ENCODE measurements around the gene RTTN. TPM values are rescaled to one million over a fixed set of nuclear protein-coding genes. Genes with fewer than 3 reads are reported as not detected.

Gene RTTN
- total RNA-seq, 2 experiments from 2014 or later, result 21.4 to 25.5 TPM

DNA sequence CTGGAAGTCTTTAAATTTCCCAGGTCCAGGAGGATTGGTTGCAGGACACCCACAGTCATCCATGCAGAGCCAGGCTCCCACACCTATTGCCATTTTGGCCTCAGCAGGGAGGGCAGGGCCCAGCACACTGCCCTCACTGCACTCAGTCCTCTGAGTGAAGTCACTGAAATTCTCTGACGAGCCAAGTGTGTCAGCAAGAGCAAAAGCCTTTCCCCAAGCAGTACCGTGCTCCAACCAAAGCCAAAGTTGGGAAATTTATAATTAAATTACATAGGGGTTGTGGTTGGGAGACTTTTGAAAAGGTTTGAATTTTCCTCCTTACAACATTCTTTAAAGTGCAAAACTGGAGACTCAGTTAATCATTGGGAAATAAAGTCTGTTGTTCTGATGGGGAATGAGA is 159.3 kb downstream of the RTTN start:
- Mint-ChIP-seq H3K4me1 (ENCODE audit: low read depth) (no peaks in the 10 kb centered on the region), H3K9me3 (no peaks in the 10 kb centered on the region), H3K27me3 (no peaks in the 10 kb centered on the region), H3K27ac (no peak overlapping the region), H3K4me3 (no peak overlapping the region), H3K36me3 (ENCODE audit: low read depth) (peaks cover 48% of the 10 kb centered on the region)
- H3K36me3 ChIP-seq (ENCODE audit: insufficient read depth, low read length), result peaks cover 11% of the 10 kb centered on the region
- CTCF ChIA-PET, result no interaction called here
- ATAC-seq (ENCODE audit: poor library complexity) (no peak), DNase-seq (no peak)
- POLR2A ChIA-PET, result no interaction called here
- H3K27ac ChIP-seq (ENCODE audit: low read depth in 1 of 2, low read length in 2 of 2), result no peak overlapping the region
- H3K4me1 ChIP-seq (ENCODE audit: insufficient read depth, low read length), result no peaks in the 10 kb centered on the region
- H3K4me3 ChIP-seq (ENCODE audit: low read length), result no peak overlapping the region
- TF ChIP-seq, protein P1, sequence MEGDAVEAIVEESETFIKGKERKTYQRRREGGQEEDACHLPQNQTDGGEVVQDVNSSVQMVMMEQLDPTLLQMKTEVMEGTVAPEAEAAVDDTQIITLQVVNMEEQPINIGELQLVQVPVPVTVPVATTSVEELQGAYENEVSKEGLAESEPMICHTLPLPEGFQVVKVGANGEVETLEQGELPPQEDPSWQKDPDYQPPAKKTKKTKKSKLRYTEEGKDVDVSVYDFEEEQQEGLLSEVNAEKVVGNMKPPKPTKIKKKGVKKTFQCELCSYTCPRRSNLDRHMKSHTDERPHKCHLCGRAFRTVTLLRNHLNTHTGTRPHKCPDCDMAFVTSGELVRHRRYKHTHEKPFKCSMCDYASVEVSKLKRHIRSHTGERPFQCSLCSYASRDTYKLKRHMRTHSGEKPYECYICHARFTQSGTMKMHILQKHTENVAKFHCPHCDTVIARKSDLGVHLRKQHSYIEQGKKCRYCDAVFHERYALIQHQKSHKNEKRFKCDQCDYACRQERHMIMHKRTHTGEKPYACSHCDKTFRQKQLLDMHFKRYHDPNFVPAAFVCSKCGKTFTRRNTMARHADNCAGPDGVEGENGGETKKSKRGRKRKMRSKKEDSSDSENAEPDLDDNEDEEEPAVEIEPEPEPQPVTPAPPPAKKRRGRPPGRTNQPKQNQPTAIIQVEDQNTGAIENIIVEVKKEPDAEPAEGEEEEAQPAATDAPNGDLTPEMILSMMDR (IDR thresholded peaks at IDR 0.05), result no peak
- H3K27me3 ChIP-seq (ENCODE audit: control insufficient read depth in 1 of 2, insufficient read depth in 2 of 2, low read length in 2 of 2), result no peaks in the 10 kb centered on the region
- intact Hi-C loops (cut with DNase I, micrococcal nuclease), result no loop called here
- H3K9me3 ChIP-seq (ENCODE audit: control insufficient read depth in 1 of 2, insufficient read depth in 1 of 2, low read length in 2 of 2), result no peaks in the 10 kb centered on the region

DNA sequence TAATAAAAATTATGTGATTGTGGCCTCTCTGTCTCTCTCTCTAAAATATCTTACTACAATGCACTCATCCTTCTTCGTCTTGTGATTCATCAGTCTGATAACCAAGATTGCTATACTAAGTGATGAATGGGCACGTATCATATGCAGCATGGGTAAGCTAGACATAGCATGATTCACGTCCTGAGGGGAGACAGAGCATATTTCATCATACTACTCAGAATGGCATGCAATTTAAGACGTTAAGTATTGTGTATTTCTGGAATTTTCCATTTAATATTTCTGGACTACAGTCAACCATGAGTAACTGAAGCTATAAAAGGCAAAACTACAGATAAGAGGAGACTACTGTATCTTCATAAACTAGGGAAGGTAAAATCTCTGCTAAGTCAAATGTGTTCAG is 160.9 kb downstream of the RTTN start:
- ChIA-PET POLR2A (interaction anchor here (0.6 kb wide), 1 partner anchor 119 kb away, joined by 4 read pairs; no protein-coding TSS in a partner anchor), CTCF (interaction anchor here (1.2 kb wide), 1 partner anchor 10 kb away, joined by 3 read pairs; no protein-coding TSS in a partner anchor)
- H3K9me3 Mint-ChIP-seq, result no peaks in the 10 kb centered on the region
- no peaks in the 10 kb centered on the region for H3K27me3 Mint-ChIP-seq
- intact Hi-C loops (cut with DNase I, micrococcal nuclease), result no loop called here
- ATAC-seq (ENCODE audit: poor library complexity) (no peak), DNase-seq (no peak)
- no peak overlapping the region for H3K27ac Mint-ChIP-seq
- peaks cover 41% of the 10 kb centered on the region for H3K36me3 Mint-ChIP-seq (ENCODE audit: low read depth)
- Histone ChIP-seq H3K4me3 (ENCODE audit: low read length) (no peak overlapping the region), H3K27ac (ENCODE audit: low read depth in 1 of 2, low read length in 2 of 2) (no peak overlapping the region), H3K9me3 (ENCODE audit: control insufficient read depth in 1 of 2, insufficient read depth in 1 of 2, low read length in 2 of 2) (no peaks in the 10 kb centered on the region), H3K4me1 (ENCODE audit: insufficient read depth, low read length) (no peaks in the 10 kb centered on the region), H3K36me3 (ENCODE audit: insufficient read depth, low read length) (peaks cover 5% of the 10 kb centered on the region), H3K27me3 (ENCODE audit: control insufficient read depth in 1 of 2, insufficient read depth in 2 of 2, low read length in 2 of 2) (no peaks in the 10 kb centered on the region)
- H3K4me3 Mint-ChIP-seq, result no peak overlapping the region
- H3K4me1 Mint-ChIP-seq (ENCODE audit: low read depth), result no peaks in the 10 kb centered on the region
- TF ChIP-seq, protein P1 (IDR thresholded peaks at IDR 0.05), result no peak

DNA sequence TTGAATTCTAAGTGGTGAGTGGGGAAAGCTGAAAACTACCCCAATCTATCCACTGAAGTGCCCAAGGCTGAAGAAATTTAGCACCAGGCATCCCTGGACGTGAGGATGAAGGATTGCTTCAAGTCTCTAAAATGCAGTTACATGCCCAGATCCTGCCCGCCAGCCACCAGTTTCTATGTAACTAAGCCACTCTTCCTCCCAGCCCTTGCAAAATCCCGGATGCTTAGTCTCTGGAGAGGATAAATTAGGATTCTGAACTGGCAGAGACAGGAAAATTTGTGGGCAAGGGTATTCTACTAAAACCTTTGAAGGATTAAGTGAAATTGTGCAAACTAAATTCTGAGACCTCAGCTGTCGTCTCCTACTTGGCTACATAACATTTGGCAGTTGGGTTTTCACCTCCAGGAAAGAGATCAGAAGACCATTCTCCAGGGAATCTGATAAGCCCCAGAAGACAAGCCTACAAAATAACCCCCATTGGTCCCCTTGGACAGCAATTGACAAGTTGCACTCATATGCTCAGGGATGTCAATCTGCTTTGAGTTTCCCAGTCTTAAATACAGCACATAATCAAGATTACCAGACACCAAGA is 163.9 kb downstream of the RTTN start:
- TF ChIP-seq, protein P1 (IDR thresholded peaks at IDR 0.05), result no peak

More for the DNA sequence above, 163.9 kb downstream of the RTTN start:
- H3K9me3 Mint-ChIP-seq, result no peaks in the 10 kb centered on the region
- no peak overlapping the region for H3K27ac Mint-ChIP-seq
- no peaks in the 10 kb centered on the region for H3K9me3 ChIP-seq (ENCODE audit: control insufficient read depth in 1 of 2, insufficient read depth in 1 of 2, low read length in 2 of 2)
- intact Hi-C loops (cut with DNase I, micrococcal nuclease), result no loop called here
- H3K4me3 Mint-ChIP-seq, result no peak overlapping the region
- H3K27ac ChIP-seq (ENCODE audit: low read depth in 1 of 2, low read length in 2 of 2), result no peak overlapping the region
- H3K4me3 ChIP-seq (ENCODE audit: low read length), result no peak overlapping the region
- H3K36me3 Mint-ChIP-seq (ENCODE audit: low read depth), result peaks cover 60% of the 10 kb centered on the region
- ChIA-PET POLR2A (no interaction called here), CTCF (no interaction called here)
- no peaks in the 10 kb centered on the region for H3K27me3 ChIP-seq (ENCODE audit: control insufficient read depth in 1 of 2, insufficient read depth in 2 of 2, low read length in 2 of 2)
- H3K36me3 ChIP-seq (ENCODE audit: insufficient read depth, low read length), result peaks cover 10% of the 10 kb centered on the region
- ATAC-seq (ENCODE audit: poor library complexity) (no peak), DNase-seq (no peak)
- H3K27me3 Mint-ChIP-seq, result no peaks in the 10 kb centered on the region
- no peaks in the 10 kb centered on the region for H3K4me1 Mint-ChIP-seq (ENCODE audit: low read depth)
- H3K4me1 ChIP-seq (ENCODE audit: insufficient read depth, low read length), result no peaks in the 10 kb centered on the region
